MCF 10A (cell line): ENCODE measurements around the gene MICALL2. TPM values are rescaled to one million over a fixed set of nuclear protein-coding genes. Genes with fewer than 3 reads are reported as not detected.

Source experiments
- BruUV-seq: library from RNA; stranded (reverse); fragments of 400-500 nt; replicated peaks from 2 replicates; lab custom pipeline; 2021; lab: Mats Ljungman, UMichigan
- CTCF ChIA-PET: fragments of 300-600 bp; sonication (Branson Sonifier 250); formaldehyde crosslinking; extraction: SDS; loops from one replicate; lab custom pipeline; 2021; ENCODE audit warnings: antibody characterized with exemption, inconsistent platforms; lab: Yijun Ruan, JAX
- POLR2A ChIA-PET: fragments of 300-600, 350-650 bp; sonication (Branson Sonifier 250); formaldehyde crosslinking; extraction: SDS; loops from one replicate; lab custom pipeline; 2020; ENCODE audit warnings: antibody characterized with exemption, inconsistent platforms; lab: Yijun Ruan, JAX
- DNase-seq: peaks from one replicate; pipeline ENCODE4 v3.0.0-alpha.2; 2018; ENCODE audit not compliant: unreplicated experiment
- H3K27ac Mint-ChIP-seq: one replicate; pipeline ENCODE4 v1.8.0; 2022; ENCODE audit warnings: mild to moderate bottlenecking, low read depth, mixed read lengths; ENCODE audit not compliant: unreplicated experiment
- H3K27me3 Mint-ChIP-seq: one replicate; pipeline ENCODE4 v1.8.0; 2022; ENCODE audit warnings: mixed read lengths; ENCODE audit not compliant: insufficient read depth, unreplicated experiment
- H3K36me3 Mint-ChIP-seq: one replicate; pipeline ENCODE4 v1.8.0; 2022; ENCODE audit warnings: mild to moderate bottlenecking, moderate library complexity, mixed read lengths; ENCODE audit not compliant: insufficient read depth, unreplicated experiment
- H3K4me1 Mint-ChIP-seq: one replicate; pipeline ENCODE4 v1.8.0; 2022; ENCODE audit warnings: mixed read lengths; ENCODE audit not compliant: insufficient read depth, unreplicated experiment
- H3K4me3 Mint-ChIP-seq: one replicate; pipeline ENCODE4 v1.8.0; 2022; ENCODE audit warnings: mild to moderate bottlenecking, moderate library complexity, mixed read lengths; ENCODE audit not compliant: unreplicated experiment
- H3K9me3 Mint-ChIP-seq: one replicate; pipeline ENCODE4 v1.8.0; 2022; ENCODE audit warnings: mixed read lengths; ENCODE audit not compliant: unreplicated experiment
- CTCF ChIP-seq: fragments of 200-600 bp; IDR thresholded peaks from one replicate; pipeline ENCODE4 v1.8.0; 2022; ENCODE audit warnings: antibody characterized with exemption, mild to moderate bottlenecking; ENCODE audit not compliant: unreplicated experiment
- intact Hi-C: fragments of 100-400 bp; cut with micrococcal nuclease; formaldehyde crosslinking; loops from 2 replicates; pipeline ENCODE4 v1.14.1; 2022
- total RNA-seq: library from RNA; stranded (reverse); gene quantifications from 2 replicates; pipeline ENCODE4 v1.2.3, GENCODE V29; 2022

Gene MICALL2
- total RNA-seq, 1 experiment from 2014 or later: 15.8 TPM

DNA sequence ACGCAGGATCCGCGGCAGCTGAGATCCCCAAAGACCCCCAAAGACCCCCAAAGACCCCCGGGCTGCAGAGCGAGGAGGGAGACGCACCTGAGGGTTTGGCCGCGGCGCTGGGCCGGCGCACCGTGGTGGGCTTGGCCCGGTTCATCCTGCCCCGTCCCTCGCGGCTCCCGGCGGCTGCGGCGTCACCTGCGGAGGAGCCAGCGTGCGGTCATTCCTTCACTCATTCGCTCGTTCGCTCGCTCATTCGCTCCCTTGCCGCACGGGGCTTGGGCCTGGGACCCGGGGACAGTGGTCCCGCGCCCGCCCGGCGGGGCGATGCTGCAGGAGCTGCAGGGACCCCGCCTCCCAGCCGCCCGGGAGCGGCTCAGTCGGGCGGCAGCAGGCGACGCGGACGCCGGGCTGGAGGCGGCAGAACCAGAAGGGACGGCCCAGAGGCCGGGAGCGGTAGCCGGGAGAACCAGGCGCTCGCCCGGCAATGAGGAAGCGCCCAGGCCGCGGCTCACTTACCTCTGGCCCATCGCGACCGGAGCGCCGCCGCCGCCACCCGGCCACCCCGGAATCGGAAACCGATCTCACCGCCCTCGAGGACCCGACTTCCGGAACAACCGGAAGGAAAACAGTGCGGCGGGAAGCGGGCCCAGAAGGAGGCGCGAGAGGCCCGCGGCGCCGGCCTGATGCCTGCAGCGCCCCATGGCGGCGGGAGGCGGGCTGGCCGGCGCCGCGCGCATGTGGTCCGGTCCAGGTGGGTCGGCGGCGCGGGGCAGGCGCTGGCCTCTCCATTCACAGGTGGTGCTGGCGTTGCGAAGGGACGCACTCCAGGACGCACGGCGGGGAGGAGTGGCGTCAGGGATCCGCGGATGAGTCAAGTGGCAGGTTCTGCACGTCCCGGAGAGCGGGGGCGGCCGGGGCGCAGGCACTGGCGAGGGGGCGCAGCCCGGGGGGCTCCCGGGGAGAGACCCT lies 44.8 kb upstream of the MICALL2 start, which contains the start of gene INTS1:
INTS1 (minus strand) TSS at position 574 of the 960 bp plus-strand sequence; CDS start at position 145, 429 bp downstream.
- peak; percentile 92 for DNase-seq
- intact Hi-C loops: loop anchor here (1.0 kb wide), 2 partner anchors 28 to 52 kb away; partner anchors contain the start of gene TMEM184A
- H3K4me3 Mint-ChIP-seq: peak within 1 kb of the TSS; percentile 85
- no peaks in the 10 kb centered on the region for H3K9me3 Mint-ChIP-seq
- H3K36me3 Mint-ChIP-seq: peaks cover 22% of the 10 kb centered on the region
- peak within 1 kb of the TSS; percentile 89 for H3K27ac Mint-ChIP-seq
- ChIA-PET CTCF (interaction anchor here (0.5 to 1.1 kb wide), 7 partner anchors 10 to 985 kb away, joined by 3 to 8 read pairs (median 3); partner anchors contain the start of gene EIF3B), POLR2A (interaction anchor here (0.7 to 3.6 kb wide), 4 partner anchors 10 to 312 kb away, joined by 3 to 28 read pairs (median 14); partner anchors contain the start of gene TMEM184A)
- peak; percentile 91 for TF ChIP-seq CTCF
- H3K4me1 Mint-ChIP-seq: peaks cover 14% of the 10 kb centered on the region
- H3K27me3 Mint-ChIP-seq: no peaks in the 10 kb centered on the region
- TSS peak; percentile 59 for BruUV-seq

GRCh38 chr7:1503390-1503789 lies 44.1 kb upstream of the MICALL2 start:
- H3K4me3 Mint-ChIP-seq: peak overlapping the region; percentile 85
- no peak for TF ChIP-seq CTCF
- no peaks in the 10 kb centered on the region for H3K27me3 Mint-ChIP-seq
- ChIA-PET POLR2A (interaction anchor here (0.7 to 3.6 kb wide), 4 partner anchors 11 to 311 kb away, joined by 3 to 28 read pairs (median 14); partner anchors contain the start of gene TMEM184A), CTCF (interaction anchor here (0.5 to 0.6 kb wide), 2 partner anchors 310 to 984 kb away, joined by 3 read pairs; no protein-coding TSS in a partner anchor)
- no peak for DNase-seq
- H3K27ac Mint-ChIP-seq: no peak overlapping the region
- H3K4me1 Mint-ChIP-seq: peaks cover 14% of the 10 kb centered on the region
- H3K9me3 Mint-ChIP-seq: no peaks in the 10 kb centered on the region
- no TSS peak for BruUV-seq
- peaks cover 22% of the 10 kb centered on the region for H3K36me3 Mint-ChIP-seq
- intact Hi-C loops: no loop called here

DNA sequence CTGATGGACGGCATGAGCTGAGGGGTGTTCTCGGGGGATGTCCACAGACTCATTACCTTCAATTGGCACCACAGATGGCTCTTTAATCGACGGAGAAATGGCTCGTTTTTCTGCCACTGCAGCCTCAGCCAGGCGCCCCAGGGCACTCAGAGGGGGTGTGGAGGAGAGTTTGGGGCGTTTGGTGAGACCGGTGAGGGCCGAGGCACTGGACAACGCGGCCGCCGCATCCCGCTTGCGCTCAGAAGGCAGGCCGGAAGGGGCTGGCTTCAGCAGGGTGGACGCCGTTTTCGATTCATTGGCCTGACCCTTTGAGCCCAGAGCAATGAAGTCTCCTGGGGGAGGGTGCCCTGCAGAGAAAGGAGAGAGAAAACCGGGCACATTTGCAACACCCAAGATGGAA lies 43.6 kb upstream of the MICALL2 start:
- ChIA-PET CTCF (no interaction called here), POLR2A (interaction anchor here (3.6 kb wide), 2 partner anchors 30 to 53 kb away, joined by 21 to 28 read pairs; partner anchors contain the start of gene TMEM184A)
- DNase-seq: no peak
- BruUV-seq: no TSS peak
- peaks cover 25% of the 10 kb centered on the region for H3K36me3 Mint-ChIP-seq
- intact Hi-C loops: no loop called here
- TF ChIP-seq CTCF: no peak
- no peaks in the 10 kb centered on the region for H3K9me3 Mint-ChIP-seq
- no peaks in the 10 kb centered on the region for H3K27me3 Mint-ChIP-seq
- H3K4me3 Mint-ChIP-seq: peak overlapping the region; percentile 85
- no peak overlapping the region for H3K27ac Mint-ChIP-seq
- peaks cover 14% of the 10 kb centered on the region for H3K4me1 Mint-ChIP-seq
